Colonic mucosa (tissue), 4 donors: ENCODE measurements around the gene HSD11B2. TPM values are rescaled to one million over a fixed set of nuclear protein-coding genes. Genes with fewer than 3 reads are reported as not detected.

Experiments used
- DNase-seq: peaks from one replicate; pipeline ENCODE4 v3.0.0-alpha.2; 2020
- H3K27ac ChIP-seq: fragments of 200-600 bp; one replicate; pipeline ENCODE4 v1.8.0; 2021
- H3K27me3 ChIP-seq: fragments of 200-600 bp; one replicate; pipeline ENCODE4 v1.8.0; 2021
- H3K36me3 ChIP-seq: fragments of 200-600 bp; one replicate; pipeline ENCODE4 v1.8.0; 2021
- H3K4me1 ChIP-seq: fragments of 200-600 bp; one replicate; pipeline ENCODE4 v1.8.0; 2021; ENCODE audit warnings: mild to moderate bottlenecking
- H3K4me3 ChIP-seq: fragments of 200-600 bp; one replicate; pipeline ENCODE4 v1.8.0; 2021
- H3K9ac ChIP-seq, 2 donors: one replicate each; pipeline ENCODE4 v1.7.0; 2013; ENCODE audit warnings: control low read depth in 2 of 2, low read depth in 2 of 2, low read length in 2 of 2
- H3K9me3 ChIP-seq: fragments of 200-600 bp; one replicate; pipeline ENCODE4 v1.8.0; 2021
- CTCF ChIP-seq: fragments of 200-600 bp; IDR thresholded peaks from one replicate; pipeline ENCODE4 v1.8.0; 2022; ENCODE audit warnings: antibody characterized with exemption, mild to moderate bottlenecking
- intact Hi-C: fragments of 100-400 bp; cut with DNase I; formaldehyde crosslinking; loops from one replicate; pipeline ENCODE4 v1.14.1; 2022
- total RNA-seq, 2 donors: library from RNA; stranded (reverse); fragmentation: NEBNext Ultra II Directional in 1 of 2; extraction: Animal tissue kit (Norgen Biotek cat#: 25700) in 1 of 2; gene quantifications; one replicate each; pipeline ENCODE4 v1.2.1, GENCODE V29; 2021
- donor health status: healthy.
- donor health status: DM: no; HTN: no; CAD: no.
- donor health status: DM: no; HTN: no; CAD: no.

HSD11B2 gene
- total RNA-seq, 2 donors from 2014 or later, result 348 to 378 TPM

GRCh38 chr16:67436640-67437193 lies 5.8 kb downstream of the HSD11B2 start:
- Histone ChIP-seq H3K27ac (no peak overlapping the region), H3K4me3 (no peak overlapping the region), H3K9ac (no peak overlapping the region), H3K36me3 (peaks cover 6% of the 10 kb centered on the region), H3K4me1 (peaks cover 6% of the 10 kb centered on the region), H3K27me3 (no peaks in the 10 kb centered on the region), H3K9me3 (no peaks in the 10 kb centered on the region)
- no peak for TF ChIP-seq CTCF
- intact Hi-C loops, result no loop called here
- DNase-seq, result peak; percentile 18

- Histone ChIP-seq H3K9ac (no peak overlapping the region), H3K36me3 (peaks cover 6% of the 10 kb centered on the region), H3K9me3 (no peaks in the 10 kb centered on the region), H3K27ac (no peak overlapping the region), H3K4me3 (no peak overlapping the region), H3K27me3 (no peaks in the 10 kb centered on the region), H3K4me1 (peaks cover 14% of the 10 kb centered on the region)
- DNase-seq, result no peak
- intact Hi-C loops, result no loop called here
- no peak for TF ChIP-seq CTCF
These were observed 6.6 kb downstream of the HSD11B2 start for GRCh38 chr16:67437513-67437912.

- Histone ChIP-seq H3K4me3 (no peak overlapping the region), H3K9me3 (no peaks in the 10 kb centered on the region), H3K36me3 (peaks cover 6% of the 10 kb centered on the region), H3K27me3 (no peaks in the 10 kb centered on the region), H3K9ac (no peak overlapping the region), H3K27ac (no peak overlapping the region), H3K4me1 (peaks cover 21% of the 10 kb centered on the region)
- intact Hi-C loops, result no loop called here
- TF ChIP-seq CTCF, result no peak
- peak; percentile 19 for DNase-seq
These were observed 7.3 kb downstream of the HSD11B2 start for GRCh38 chr16:67438098-67438791.

- Histone ChIP-seq H3K9me3 (no peaks in the 10 kb centered on the region), H3K36me3 (peaks cover 6% of the 10 kb centered on the region), H3K4me1 (peaks cover 23% of the 10 kb centered on the region), H3K27me3 (no peaks in the 10 kb centered on the region), H3K4me3 (no peak overlapping the region), H3K27ac (no peak overlapping the region), H3K9ac (peak overlapping the region in 1 of 2 donors; percentile 51)
- no peak for TF ChIP-seq CTCF
- DNase-seq, result peak; percentile 17
- intact Hi-C loops, result no loop called here
These were observed 8.0 kb downstream of the HSD11B2 start for GRCh38 chr16:67438824-67439393.

- Histone ChIP-seq H3K4me3 (no peak overlapping the region), H3K9ac (peak overlapping the region; percentile 59 to 79), H3K36me3 (peaks cover 6% of the 10 kb centered on the region), H3K4me1 (peaks cover 32% of the 10 kb centered on the region), H3K27me3 (no peaks in the 10 kb centered on the region), H3K9me3 (no peaks in the 10 kb centered on the region), H3K27ac (peak overlapping the region; percentile 81)
- intact Hi-C loops, result no loop called here
- TF ChIP-seq CTCF, result no peak
- DNase-seq, result peak; percentile 96
These were observed 10.4 kb downstream of the HSD11B2 start for GRCh38 chr16:67441271-67441753.
